ENCODE measurements around the gene IRF4.

The IRF4 gene

DNA sequence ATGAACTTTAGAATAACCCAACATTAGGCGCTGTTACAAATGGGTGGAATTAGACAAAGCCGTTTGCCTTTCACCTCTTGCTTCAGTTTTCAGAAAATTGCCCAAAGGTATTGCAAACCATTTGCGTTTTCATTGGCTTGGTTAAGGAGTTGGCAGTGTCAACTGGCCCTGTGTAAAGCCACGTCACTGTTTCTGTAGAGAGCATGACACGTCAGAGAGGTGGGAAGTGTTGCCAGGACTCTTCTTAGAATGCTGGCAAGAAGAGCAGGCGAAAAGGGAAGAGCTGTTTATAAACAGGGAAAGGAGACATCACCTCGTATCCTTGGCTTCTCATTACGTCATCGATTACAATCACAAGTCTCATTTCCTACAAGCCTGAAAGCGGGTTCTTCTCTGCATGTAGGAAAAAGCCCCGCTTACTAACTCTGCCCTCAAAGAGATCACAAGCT lies 4.2 kb upstream of the IRF4 start:
- no peak overlapping the region for H3K4me3 ChIP-seq (ENCODE audit: low read depth, low read length)
- no peaks in the 10 kb centered on the region for H3K9me3 ChIP-seq (ENCODE audit: severe bottlenecking)
- H3K27ac ChIP-seq: no peak overlapping the region
- DNase-seq: no peak
- H3K27me3 ChIP-seq (ENCODE audit: insufficient read depth, low read depth, severe bottlenecking): peaks cover 38% of the 10 kb centered on the region
- H3K36me3 ChIP-seq: no peaks in the 10 kb centered on the region
- no peak for TF ChIP-seq CTCF (IDR thresholded peaks at IDR 0.05; ENCODE audit: low read depth, low read length)

DNA sequence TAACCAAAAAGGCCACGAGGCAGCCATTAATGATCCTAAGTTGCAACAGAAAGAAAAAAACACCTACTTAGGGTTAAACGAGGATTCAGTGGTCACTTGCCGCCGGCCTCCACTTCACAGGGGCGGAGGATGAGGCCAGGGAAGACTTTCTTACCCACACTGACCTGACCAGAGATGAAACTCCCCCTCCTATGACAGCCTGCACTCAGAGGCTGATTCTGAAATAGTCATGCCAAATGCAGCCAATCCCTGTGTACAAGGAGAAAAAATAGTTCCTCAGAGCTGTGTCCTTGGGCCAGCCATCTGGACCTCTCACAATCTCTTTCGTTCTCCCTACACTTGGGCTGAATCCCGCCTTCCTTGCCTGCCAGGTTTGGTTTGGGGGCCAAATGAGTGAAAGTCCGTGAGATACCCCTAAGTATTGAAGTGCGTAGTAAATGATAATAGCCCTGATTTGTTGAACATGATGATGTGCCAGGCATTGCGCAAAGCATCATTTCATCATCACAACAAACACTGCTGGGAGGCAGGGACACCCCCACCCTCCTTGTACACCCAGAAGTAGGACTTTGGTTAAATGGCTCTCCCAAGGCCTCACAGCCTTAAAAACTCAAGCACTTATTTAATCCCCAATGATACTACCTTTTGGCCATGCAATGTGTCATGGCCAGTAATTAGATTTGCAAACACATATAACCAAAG lies 3.2 kb upstream of the IRF4 start:
- TF ChIP-seq CTCF (IDR thresholded peaks at IDR 0.05; ENCODE audit: low read depth, low read length): no peak
- DNase-seq: no peak
- no peaks in the 10 kb centered on the region for H3K36me3 ChIP-seq
- no peaks in the 10 kb centered on the region for H3K9me3 ChIP-seq (ENCODE audit: severe bottlenecking)
- no peak overlapping the region for H3K27ac ChIP-seq
- peaks cover 49% of the 10 kb centered on the region for H3K27me3 ChIP-seq (ENCODE audit: insufficient read depth, low read depth, severe bottlenecking)
- H3K4me3 ChIP-seq (ENCODE audit: low read depth, low read length): no peak overlapping the region

GRCh38 chr6:389143-389542 lies 2.4 kb upstream of the IRF4 start:
- no peak overlapping the region for H3K27ac ChIP-seq
- no peak overlapping the region for H3K4me3 ChIP-seq (ENCODE audit: low read depth, low read length)
- H3K27me3 ChIP-seq (ENCODE audit: insufficient read depth, low read depth, severe bottlenecking): peaks cover 57% of the 10 kb centered on the region
- no peaks in the 10 kb centered on the region for H3K36me3 ChIP-seq
- DNase-seq: no peak
- TF ChIP-seq CTCF (IDR thresholded peaks at IDR 0.05; ENCODE audit: low read depth, low read length): no peak
- no peaks in the 10 kb centered on the region for H3K9me3 ChIP-seq (ENCODE audit: severe bottlenecking)

- H3K9me3 ChIP-seq (ENCODE audit: severe bottlenecking): no peaks in the 10 kb centered on the region
- no peak overlapping the region for H3K4me3 ChIP-seq (ENCODE audit: low read depth, low read length)
- H3K27me3 ChIP-seq (ENCODE audit: insufficient read depth, low read depth, severe bottlenecking): peaks cover 61% of the 10 kb centered on the region
- no peak for DNase-seq
- no peak overlapping the region for H3K27ac ChIP-seq
- H3K36me3 ChIP-seq: no peaks in the 10 kb centered on the region
- no peak for TF ChIP-seq CTCF (IDR thresholded peaks at IDR 0.05; ENCODE audit: low read depth, low read length)
These were observed 1.9 kb upstream of the IRF4 start for GRCh38 chr6:389622-390021.

GRCh38 chr6:390914-391558 lies 516 bp upstream of the IRF4 start:
- H3K27ac ChIP-seq: no peak overlapping the region
- peak overlapping the region; percentile 21 for H3K4me3 ChIP-seq (ENCODE audit: low read depth, low read length)
- peak; percentile 27; the same call in 1 of the 2 replicates for TF ChIP-seq CTCF (IDR thresholded peaks at IDR 0.05; ENCODE audit: low read depth, low read length)
- H3K36me3 ChIP-seq: no peaks in the 10 kb centered on the region
- H3K9me3 ChIP-seq (ENCODE audit: severe bottlenecking): no peaks in the 10 kb centered on the region
- H3K27me3 ChIP-seq (ENCODE audit: insufficient read depth, low read depth, severe bottlenecking): peaks cover 75% of the 10 kb centered on the region
- no peak for DNase-seq

All from WERI-Rb-1 (cell line).